Suprapubic skin (tissue), 4 donors: ENCODE measurements around the gene UNC45A. TPM values are rescaled to one million over a fixed set of nuclear protein-coding genes. Genes with fewer than 3 reads are reported as not detected.
"Not testable (repeated sequence)": the region's sequence is repeated elsewhere in the genome, so short reads cannot be mapped to it uniquely, and the experiment has no call there.

Source experiments
- DNase-seq, 2 donors: peaks; one replicate each; pipeline ENCODE4 v3.0.0-alpha.2; 2019; ENCODE audit warnings: low spot score in 2 of 2
- H3K27ac ChIP-seq: fragments of 200-600 bp; sonication (generic); one replicate; pipeline ENCODE4 v1.5.1; 2019
- H3K27me3 ChIP-seq: fragments of 200-600 bp; sonication (generic); one replicate; pipeline ENCODE4 v1.5.1; 2019
- H3K36me3 ChIP-seq: fragments of 200-600 bp; sonication (generic); one replicate; pipeline ENCODE4 v1.5.1; 2019
- H3K4me1 ChIP-seq: fragments of 200-600 bp; sonication (generic); one replicate; pipeline ENCODE4 v1.5.1; 2019
- H3K4me3 ChIP-seq: fragments of 200-600 bp; sonication (generic); one replicate; pipeline ENCODE4 v1.5.1; 2019; ENCODE audit warnings: mild to moderate bottlenecking
- H3K9me3 ChIP-seq: fragments of 200-600 bp; sonication (generic); one replicate; pipeline ENCODE4 v1.5.1; 2019
- EP300 ChIP-seq: sonication (generic); formaldehyde crosslinking; IDR thresholded peaks from one replicate; pipeline ENCODE4 v1.6.1; 2017; ENCODE audit warnings: antibody characterized with exemption
- POLR2A ChIP-seq, 2 donors: fragments of 450-650 bp; IDR thresholded peaks; one replicate each; pipeline ENCODE4 v1.6.1; 2017; ENCODE audit warnings: antibody characterized with exemption in 2 of 2, mild to moderate bottlenecking in 2 of 2, moderate library complexity in 2 of 2
- POLR2AphosphoS5 ChIP-seq, 3 donors: sonication (generic); formaldehyde crosslinking; IDR thresholded peaks; one replicate each; pipeline ENCODE4 v1.6.1; 2017; ENCODE audit warnings: antibody characterized with exemption in 3 of 3
- WGBS: methylation state at CpG from one replicate; pipeline ENCODE4 v1.1.5; 2018; 5-methylcytosine and 5-hydroxymethylcytosine counted together
- total RNA-seq, 4 donors: library from RNA; depleted of rRNA; stranded (reverse); fragments of >200 nt; gene quantifications; one replicate each; pipeline ENCODE4 v1.1.0, GENCODE V29; 2016
- TF ChIP-seq, protein P1 (sequence below), 2 donors: fragments of 200-600 bp in 1 of 2; fragments of 450-650 bp in 1 of 2; sonication (generic) in 1 of 2; IDR thresholded peaks; one replicate each; pipeline ENCODE4 v1.5.1; 2016 to 2019; ENCODE audit warnings: antibody characterized with exemption in 2 of 2, mild to moderate bottlenecking in 1 of 2, moderate library complexity in 1 of 2

UNC45A gene
- total RNA-seq, 4 donors from 2014 or later: 52.4 to 94.5 (median 67.8) TPM

DNA sequence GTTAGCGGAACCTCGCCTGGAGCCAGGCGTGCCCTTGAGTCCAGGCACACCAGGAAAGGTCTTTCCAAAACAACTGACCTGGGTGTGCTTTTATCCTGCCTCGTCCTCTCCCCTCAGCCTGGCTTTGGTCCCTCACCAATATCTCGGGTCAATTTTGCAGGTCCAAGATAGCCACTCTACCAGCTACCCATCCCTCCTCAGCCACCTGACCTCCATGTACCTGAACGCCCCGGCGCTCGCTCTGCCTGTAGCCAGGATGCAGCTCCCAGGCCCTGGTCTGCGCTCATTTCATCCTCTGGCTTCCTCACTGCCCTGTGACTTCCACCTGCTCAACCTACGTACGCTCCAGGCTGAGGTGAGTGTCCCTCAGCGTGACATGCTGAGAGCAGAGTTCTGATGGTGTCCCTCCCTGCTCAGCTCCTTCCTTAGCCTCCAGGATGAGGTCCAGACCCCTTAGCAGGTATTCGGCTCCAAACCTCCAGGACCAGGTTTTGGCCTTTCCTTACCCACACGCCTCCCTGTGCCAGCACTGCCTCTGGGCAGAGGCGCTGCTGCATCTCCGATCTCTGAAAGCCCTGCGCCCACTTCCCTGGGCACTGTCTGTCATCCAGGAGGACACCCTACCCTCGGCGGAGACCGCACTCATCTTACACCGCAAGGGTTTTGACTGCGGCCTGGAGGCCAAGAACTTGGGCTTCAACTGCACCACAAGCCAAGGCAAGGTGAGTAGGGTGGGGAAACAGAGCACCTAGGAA is 16.9 kb upstream of the UNC45A start:
- no peaks in the 10 kb centered on the region for H3K4me1 ChIP-seq

DNA sequence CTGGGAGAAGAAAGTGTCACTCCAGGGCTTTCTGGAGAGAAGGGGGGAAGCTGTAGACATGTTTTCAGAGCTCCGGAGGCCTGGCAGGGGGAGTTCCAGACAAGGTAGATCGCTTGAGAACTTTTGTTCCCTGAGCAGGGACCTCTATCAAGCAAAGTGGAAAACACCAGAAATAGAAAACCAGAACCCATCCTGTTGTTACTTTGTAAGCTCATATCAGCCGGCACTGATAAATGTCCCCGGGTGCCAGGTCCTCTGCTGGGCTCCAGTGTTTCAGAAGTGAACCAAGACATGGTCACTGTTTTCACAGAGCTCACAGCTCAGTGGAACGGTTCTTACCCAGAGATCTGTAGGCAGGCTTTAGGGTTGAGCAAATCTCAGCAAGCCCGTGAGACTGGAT is 16.2 kb upstream of the UNC45A start:
- no peak for DNase-seq
- H3K36me3 ChIP-seq: peaks cover 78% of the 10 kb centered on the region
- H3K27me3 ChIP-seq: no peaks in the 10 kb centered on the region
- no peaks in the 10 kb centered on the region for H3K4me1 ChIP-seq
- TF ChIP-seq POLR2AphosphoS5 (IDR thresholded peaks at IDR 0.05): no peak
- TF ChIP-seq, protein P1, sequence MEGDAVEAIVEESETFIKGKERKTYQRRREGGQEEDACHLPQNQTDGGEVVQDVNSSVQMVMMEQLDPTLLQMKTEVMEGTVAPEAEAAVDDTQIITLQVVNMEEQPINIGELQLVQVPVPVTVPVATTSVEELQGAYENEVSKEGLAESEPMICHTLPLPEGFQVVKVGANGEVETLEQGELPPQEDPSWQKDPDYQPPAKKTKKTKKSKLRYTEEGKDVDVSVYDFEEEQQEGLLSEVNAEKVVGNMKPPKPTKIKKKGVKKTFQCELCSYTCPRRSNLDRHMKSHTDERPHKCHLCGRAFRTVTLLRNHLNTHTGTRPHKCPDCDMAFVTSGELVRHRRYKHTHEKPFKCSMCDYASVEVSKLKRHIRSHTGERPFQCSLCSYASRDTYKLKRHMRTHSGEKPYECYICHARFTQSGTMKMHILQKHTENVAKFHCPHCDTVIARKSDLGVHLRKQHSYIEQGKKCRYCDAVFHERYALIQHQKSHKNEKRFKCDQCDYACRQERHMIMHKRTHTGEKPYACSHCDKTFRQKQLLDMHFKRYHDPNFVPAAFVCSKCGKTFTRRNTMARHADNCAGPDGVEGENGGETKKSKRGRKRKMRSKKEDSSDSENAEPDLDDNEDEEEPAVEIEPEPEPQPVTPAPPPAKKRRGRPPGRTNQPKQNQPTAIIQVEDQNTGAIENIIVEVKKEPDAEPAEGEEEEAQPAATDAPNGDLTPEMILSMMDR (IDR thresholded peaks at IDR 0.05): no peak
- TF ChIP-seq EP300: no peak
- TF ChIP-seq POLR2A (IDR thresholded peaks at IDR 0.05): no peak
- no peak overlapping the region for H3K27ac ChIP-seq
- no peaks in the 10 kb centered on the region for H3K9me3 ChIP-seq
- WGBS: 82% methylated on average over 6 of the region's 6 CpGs
- no peak overlapping the region for H3K4me3 ChIP-seq

More for the DNA sequence above, 16.9 kb upstream of the UNC45A start:
- 98% methylated on average over 23 of the region's 23 CpGs for WGBS
- Histone ChIP-seq H3K4me3 (no peak overlapping the region), H3K27ac (no peak overlapping the region), H3K36me3 (peaks cover 85% of the 10 kb centered on the region), H3K9me3 (no peaks in the 10 kb centered on the region), H3K27me3 (no peaks in the 10 kb centered on the region)
- no peak for DNase-seq
- TF ChIP-seq POLR2A (IDR thresholded peaks at IDR 0.05) (no peak), EP300 (no peak), POLR2AphosphoS5 (IDR thresholded peaks at IDR 0.05) (no peak)
- TF ChIP-seq, protein P1 (IDR thresholded peaks at IDR 0.05): no peak

- no peak for DNase-seq
- TF ChIP-seq POLR2AphosphoS5 (IDR thresholded peaks at IDR 0.05) (no peak), EP300 (no peak), POLR2A (IDR thresholded peaks at IDR 0.05) (no peak)
- TF ChIP-seq, protein P1 (IDR thresholded peaks at IDR 0.05): no peak
- Histone ChIP-seq H3K36me3 (peaks cover 48% of the 10 kb centered on the region), H3K4me1 (no peaks in the 10 kb centered on the region), H3K4me3 (no peak overlapping the region), H3K9me3 (no peaks in the 10 kb centered on the region), H3K27ac (no peak overlapping the region), H3K27me3 (no peaks in the 10 kb centered on the region)
- 88% methylated on average over 4 of the region's 4 CpGs for WGBS
These were observed 13.2 kb upstream of the UNC45A start for GRCh38 chr15:90921887-90922286.

- H3K27ac ChIP-seq, H3K27me3 ChIP-seq, H3K9me3 ChIP-seq, H3K4me3 ChIP-seq, H3K4me1 ChIP-seq, DNase-seq: not testable (repeated sequence)
- WGBS: 93% methylated on average over 7 of the region's 7 CpGs
- peaks cover 39% of the 10 kb centered on the region for H3K36me3 ChIP-seq
These were observed 12.3 kb upstream of the UNC45A start for GRCh38 chr15:90922712-90923322.

- TF ChIP-seq EP300: no peak
- TF ChIP-seq, protein P1 (IDR thresholded peaks at IDR 0.05): no peak
- Histone ChIP-seq H3K9me3 (no peaks in the 10 kb centered on the region), H3K36me3 (peaks cover 23% of the 10 kb centered on the region), H3K27me3 (no peaks in the 10 kb centered on the region), H3K4me3 (no peak overlapping the region), H3K27ac (no peak overlapping the region), H3K4me1 (peaks cover 5% of the 10 kb centered on the region)
- 86% methylated on average over 5 of the region's 5 CpGs for whole genome bisulfite sequencing
- no peak for DNase-seq
These were observed 10.7 kb upstream of the UNC45A start for GRCh38 chr15:90924375-90924774.

GRCh38 chr15:90926766-90927165 is 8.3 kb upstream of the UNC45A start:
- not testable (repeated sequence) for H3K27me3 ChIP-seq, H3K27ac ChIP-seq, H3K4me3 ChIP-seq, H3K9me3 ChIP-seq, DNase-seq, H3K36me3 ChIP-seq
- peaks cover 26% of the 10 kb centered on the region for H3K4me1 ChIP-seq
- 92% methylated on average over 10 of the region's 10 CpGs for WGBS

- not testable (repeated sequence) for H3K4me3 ChIP-seq, H3K36me3 ChIP-seq, H3K27ac ChIP-seq, H3K27me3 ChIP-seq, H3K9me3 ChIP-seq, DNase-seq
- peaks cover 36% of the 10 kb centered on the region for H3K4me1 ChIP-seq
- WGBS: 89% methylated on average over 7 of the region's 7 CpGs
These were observed 7.0 kb upstream of the UNC45A start for GRCh38 chr15:90928106-90928505.
